Measurements from ENCODE around the gene DUS1L. TPM values are rescaled to one million over a fixed set of nuclear protein-coding genes. Genes with fewer than 3 reads are reported as not detected.

The DUS1L gene
- total RNA-seq, 1 donor from 2014 or later, result 18.8 TPM

DNA sequence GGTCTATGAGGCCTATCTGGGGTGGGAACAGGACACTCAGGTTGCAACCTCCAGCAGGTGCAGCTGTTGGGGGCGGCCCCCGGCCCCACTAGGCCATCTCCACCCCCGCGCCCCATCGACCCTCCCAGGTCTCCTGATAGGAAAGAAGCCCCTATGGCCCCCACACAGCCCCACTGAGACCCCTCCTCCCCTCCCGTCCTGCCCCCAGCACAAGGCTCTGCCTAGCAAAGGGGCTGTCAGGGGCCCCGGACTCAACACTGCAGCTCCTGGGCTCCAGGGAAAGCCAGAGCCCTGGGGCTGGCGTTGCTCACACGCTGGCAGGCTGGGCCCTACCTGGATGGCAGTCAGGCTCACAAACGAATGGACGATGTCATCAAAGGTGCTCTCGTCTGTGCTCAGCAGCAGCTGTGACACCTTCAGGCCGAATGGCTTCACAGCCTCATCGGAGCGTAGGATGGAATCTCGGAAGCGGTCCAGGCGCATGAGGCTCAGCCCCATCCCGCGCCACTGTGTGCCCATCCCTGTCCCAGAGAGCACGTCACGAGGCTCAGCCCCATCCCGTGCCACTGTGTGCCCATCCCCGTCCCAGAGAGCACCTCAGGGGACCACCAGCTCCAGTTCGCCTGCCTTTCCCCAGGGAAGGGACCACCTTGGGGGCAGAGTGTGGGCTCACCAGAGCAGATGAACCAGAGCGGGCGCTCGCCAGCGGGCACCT lies 25.1 kb upstream of the DUS1L start:
- DNase-seq (ENCODE audit: low spot score in 2 of 2) (no peak), FAIRE-seq (no peak)

GRCh38 chr17:82089723-82090548 lies 24.3 kb upstream of the DUS1L start:
- DNase-seq (ENCODE audit: low spot score in 2 of 2) (no peak), FAIRE-seq (no peak)

DNA sequence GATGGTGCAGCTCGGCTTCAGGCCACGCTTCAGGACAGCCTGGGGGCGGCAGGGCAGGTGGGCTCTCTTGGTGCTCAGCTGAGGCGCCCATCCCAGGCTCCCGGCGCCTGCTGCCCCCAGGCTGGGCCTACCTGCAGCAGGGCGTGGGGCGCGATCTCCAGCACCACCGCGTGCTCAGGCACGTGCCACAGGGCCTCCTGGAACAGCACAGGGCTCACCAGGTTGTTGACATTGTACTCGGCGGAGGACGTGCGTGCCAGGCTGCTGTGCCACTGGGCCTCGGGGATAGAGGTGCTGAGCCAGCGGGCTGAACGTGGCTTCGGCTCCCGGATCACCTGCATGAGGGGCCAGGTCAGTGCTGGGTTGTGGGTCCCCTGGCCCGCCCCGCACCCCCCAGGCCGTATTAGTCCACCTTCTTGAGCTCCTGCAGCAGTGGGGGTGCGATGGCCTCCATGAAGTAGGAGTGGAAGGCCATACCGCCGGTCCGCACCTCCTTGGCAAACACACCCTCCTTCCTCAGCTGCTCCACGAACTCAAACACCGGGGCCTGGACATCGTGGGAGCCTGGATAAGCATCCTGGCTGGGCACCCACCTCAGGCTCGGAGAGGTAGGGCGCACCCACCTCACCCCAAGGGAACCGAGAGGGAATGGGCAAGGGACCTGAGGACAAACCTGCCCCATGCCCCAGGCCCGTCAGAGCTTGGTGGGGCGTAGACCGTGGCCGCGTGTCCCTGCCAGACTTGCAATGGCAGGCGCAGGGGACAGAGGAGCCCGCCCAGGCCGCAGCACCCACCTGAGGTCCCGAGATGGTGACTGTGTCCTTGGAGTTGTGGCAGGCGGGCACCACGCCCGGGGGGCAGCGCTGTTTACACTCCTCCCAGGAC lies 23.5 kb upstream of the DUS1L start:
- DNase-seq (ENCODE audit: low spot score in 2 of 2) (no peak), FAIRE-seq (no peak)

DNA sequence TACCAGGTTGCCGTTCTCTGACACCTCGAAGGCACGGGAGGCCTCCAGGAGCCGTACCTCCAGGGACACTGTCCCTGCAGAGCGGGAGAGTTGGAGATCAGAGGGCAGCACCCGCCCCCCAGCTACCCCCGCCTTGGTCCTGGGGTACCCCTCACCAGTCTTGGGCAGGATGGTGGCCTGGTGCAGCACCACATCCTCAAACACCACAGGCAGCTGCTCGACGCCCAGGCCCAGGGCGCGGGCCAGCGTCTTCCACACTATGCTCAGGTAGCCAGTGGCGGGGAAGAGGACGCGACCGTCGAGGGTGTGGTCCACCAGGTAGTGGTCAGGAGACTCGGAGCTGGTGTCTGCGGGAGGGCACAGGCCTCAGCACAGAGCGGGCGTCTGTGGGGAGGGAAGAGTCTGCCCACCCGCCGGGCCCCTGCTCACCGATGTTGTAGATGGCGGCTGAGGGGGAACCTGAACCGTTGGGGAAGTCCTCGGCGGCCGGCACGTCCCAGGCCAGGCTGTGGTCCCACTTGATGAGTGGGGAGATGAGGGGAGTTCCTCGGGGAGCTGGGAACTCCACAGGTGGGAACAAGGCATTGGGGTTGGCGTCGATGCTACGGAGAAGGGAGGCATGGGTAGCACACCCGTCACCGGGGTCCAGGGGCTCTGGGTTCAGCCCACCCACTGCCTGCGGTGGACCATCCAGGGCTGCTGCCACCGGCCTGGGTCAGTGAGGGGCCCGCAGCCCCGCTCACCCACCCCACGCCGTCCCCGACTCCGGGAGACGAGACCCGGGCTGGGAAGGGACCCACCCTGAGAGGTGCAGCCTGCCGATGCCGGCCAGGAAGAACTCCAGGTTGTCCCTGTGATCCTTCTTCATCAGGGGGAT lies 22.6 kb upstream of the DUS1L start:
- FAIRE-seq (no peak), DNase-seq (ENCODE audit: low spot score in 2 of 2) (no peak)

- no peak for FAIRE-seq
- no peak for DNase-seq (ENCODE audit: low spot score in 2 of 2)
These were observed 21.6 kb upstream of the DUS1L start for GRCh38 chr17:82086941-82087906.

DNA sequence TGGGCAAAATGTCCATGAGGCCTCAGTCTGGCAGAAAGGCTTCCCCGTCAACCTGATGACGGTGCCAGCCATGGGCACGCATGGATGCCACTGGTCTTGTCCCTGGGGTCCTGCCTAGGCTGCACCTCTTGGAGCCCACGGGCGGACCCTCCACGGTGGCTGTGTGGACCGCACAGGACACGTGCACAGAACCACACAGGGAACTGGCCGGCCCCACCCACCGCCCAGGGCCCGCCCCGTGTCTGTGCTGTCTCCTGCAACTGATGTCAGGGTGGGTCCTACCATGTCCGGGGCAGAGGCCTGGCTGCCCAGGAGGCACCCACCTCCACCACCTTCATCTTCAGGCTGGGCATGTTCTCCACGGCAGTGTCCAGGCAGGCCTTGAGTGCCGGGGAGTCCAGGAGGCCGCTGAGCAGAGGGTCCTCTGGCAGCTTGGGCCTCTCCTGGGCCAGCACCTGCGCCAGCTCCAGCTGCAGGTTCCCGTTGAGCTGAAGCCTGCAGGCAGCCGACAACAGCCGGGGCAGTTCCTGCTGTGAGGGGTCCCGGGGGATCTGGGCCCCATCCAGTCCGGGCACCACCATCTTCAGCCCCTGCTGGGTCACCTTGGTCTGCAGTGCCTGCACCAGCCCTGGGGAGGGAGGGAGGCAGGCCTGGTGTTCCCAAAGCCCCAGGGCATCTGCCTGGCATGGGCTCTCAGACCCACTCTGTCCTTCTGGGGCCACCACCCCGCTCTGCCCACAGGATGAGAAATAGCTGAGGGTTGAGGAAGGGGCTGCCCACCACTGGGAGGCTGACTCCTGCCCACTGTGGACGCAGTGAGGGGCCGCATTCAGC lies 20.5 kb upstream of the DUS1L start:
- no peak for FAIRE-seq
- DNase-seq (ENCODE audit: low spot score in 2 of 2), result no peak

DNA sequence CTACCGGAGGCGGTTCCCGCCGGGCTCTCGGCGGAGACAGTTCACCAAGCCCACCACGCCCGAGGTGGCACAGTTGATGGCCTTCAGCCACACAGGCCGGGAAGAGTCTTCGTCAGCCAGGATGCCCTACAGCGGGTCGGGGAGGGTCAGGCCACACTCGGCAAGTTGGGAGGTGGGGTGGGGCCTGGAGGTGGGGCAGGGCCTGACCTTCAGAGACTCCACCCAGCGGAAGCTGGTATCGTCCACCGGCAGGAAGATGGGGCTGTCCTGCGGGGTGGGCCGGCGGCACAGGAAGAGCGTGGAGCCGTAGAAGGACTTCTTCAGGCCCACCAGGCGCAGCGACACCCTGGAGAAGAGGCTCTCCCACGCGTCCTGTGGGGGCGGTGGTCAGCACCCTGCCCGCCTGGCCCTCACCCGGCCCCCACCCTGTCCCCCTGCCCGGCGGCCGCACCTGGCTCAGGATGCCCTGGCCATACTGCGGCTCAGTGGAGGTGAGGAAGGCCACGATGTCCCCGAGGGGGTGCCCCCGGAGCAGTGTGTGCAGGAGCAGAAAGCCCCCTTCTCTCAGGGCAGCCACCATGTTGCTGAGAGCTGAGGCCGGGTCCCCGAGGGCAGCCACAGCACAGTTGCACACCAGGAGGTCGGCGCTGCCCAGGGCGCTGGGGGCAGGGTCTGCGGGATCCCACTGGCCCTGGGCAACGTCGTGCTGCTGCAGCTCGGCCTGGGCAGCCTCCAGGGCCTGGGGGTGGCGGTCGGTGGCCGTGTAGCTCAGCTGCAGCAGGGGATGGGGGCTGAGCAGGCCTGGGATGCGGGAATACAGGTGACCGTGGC lies 19.6 kb upstream of the DUS1L start:
- FAIRE-seq (no peak), DNase-seq (ENCODE audit: low spot score in 2 of 2) (no peak)

DNA sequence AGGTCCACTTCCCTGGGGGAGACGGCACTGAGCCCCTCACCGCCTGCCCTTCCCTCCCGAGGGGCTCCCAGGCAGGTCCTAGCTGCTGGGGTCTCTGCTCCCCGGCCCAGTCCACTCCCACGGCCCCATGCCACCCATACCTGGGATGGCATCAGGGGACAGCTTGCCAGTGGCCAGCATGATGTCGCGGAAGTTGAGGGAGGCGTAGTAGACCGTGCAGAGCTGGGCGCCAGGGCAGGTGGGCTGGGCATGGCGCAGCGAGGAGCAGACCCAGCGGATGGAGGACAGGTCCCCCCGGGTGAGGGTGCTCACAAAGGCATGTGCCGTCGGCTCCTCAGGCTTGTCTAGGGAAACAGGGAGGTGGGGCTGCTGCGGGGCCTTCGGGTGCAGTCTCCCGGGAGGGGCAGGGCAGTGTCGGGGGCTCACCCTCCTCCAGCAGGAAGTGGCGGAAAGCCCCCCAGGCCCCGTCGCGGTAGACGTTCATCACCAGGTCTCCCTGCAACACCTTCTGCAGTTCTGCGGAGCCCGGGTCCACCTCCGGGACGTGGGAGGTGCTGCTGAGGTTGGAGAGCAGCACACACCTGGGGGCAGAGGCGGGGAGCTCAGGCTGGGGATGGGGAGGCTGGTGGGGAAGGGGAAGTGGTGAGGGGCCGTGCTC lies 18.9 kb upstream of the DUS1L start:
- no peak for DNase-seq (ENCODE audit: low spot score in 2 of 2)
- no peak for FAIRE-seq

- FAIRE-seq, result no peak
These were observed 18.1 kb upstream of the DUS1L start for GRCh38 chr17:82083533-82084359.

GRCh38 chr17:82083009-82083408 lies 17.4 kb upstream of the DUS1L start:
- no peak for DNase-seq (ENCODE audit: low spot score in 2 of 2)
- FAIRE-seq, result no peak

More at GRCh38 chr17:82083533-82084359, 18.1 kb upstream of the DUS1L start:
- DNase-seq (ENCODE audit: low spot score in 2 of 2), result no peak

- no peak for DNase-seq (ENCODE audit: low spot score in 2 of 2)
- no peak for FAIRE-seq
These were observed 16.9 kb upstream of the DUS1L start for GRCh38 chr17:82082456-82082855.

DNA sequence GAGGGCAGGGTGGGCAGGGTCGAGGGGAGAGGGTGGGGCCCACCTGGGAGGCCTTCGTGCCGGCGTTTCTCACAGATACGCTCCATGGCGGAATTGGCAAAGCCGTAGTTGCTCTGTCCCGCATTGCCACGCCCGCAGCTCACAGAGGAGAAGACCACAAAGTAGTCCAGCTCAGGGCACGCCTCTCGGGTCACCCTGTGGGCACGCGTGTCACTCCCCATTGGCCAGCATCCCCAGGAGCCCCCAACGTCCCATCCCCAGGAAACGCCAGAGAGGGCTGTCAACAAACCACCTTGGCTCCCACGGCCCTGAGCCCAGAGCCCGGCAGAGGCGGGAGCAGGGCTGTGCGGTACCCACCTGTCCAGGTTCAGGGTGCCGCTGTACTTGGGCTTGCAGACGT lies 16.4 kb upstream of the DUS1L start:
- no peak for DNase-seq (ENCODE audit: low spot score in 2 of 2)
- no peak for FAIRE-seq

GRCh38 chr17:82081546-82081945 lies 15.9 kb upstream of the DUS1L start:
- no peak for FAIRE-seq
- DNase-seq (ENCODE audit: low spot score in 2 of 2), result no peak

GRCh38 chr17:82080789-82081464 lies 15.3 kb upstream of the DUS1L start:
- DNase-seq (ENCODE audit: low spot score in 2 of 2), result no peak
- no peak for FAIRE-seq
